ENCODE results near the gene DOCK6.

Gene DOCK6

DNA sequence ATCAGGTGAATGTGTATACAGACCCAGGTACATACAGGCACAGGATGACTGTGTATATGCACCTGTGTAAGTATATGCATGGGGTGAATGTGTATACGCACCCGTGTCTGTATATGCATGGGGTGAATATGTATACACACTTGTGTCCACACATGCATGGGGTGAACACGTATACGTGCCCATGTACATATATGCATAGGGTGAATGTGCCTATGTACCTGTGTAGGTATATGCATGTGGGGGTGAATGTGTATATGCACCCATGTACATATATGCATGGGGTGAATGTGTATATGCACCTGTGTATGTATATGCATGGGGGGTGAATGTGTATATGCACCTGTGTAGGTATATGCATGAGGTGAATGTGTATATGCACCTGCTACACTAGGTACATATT lies 29.8 kb downstream of the DOCK6 start:
- H3K4me3 ChIP-seq (ENCODE audit: low read length): no peak overlapping the region
- no peak for TF ChIP-seq ZNF274 (IDR thresholded peaks at IDR 0.05; ENCODE audit: low read depth, low read length)

DNA sequence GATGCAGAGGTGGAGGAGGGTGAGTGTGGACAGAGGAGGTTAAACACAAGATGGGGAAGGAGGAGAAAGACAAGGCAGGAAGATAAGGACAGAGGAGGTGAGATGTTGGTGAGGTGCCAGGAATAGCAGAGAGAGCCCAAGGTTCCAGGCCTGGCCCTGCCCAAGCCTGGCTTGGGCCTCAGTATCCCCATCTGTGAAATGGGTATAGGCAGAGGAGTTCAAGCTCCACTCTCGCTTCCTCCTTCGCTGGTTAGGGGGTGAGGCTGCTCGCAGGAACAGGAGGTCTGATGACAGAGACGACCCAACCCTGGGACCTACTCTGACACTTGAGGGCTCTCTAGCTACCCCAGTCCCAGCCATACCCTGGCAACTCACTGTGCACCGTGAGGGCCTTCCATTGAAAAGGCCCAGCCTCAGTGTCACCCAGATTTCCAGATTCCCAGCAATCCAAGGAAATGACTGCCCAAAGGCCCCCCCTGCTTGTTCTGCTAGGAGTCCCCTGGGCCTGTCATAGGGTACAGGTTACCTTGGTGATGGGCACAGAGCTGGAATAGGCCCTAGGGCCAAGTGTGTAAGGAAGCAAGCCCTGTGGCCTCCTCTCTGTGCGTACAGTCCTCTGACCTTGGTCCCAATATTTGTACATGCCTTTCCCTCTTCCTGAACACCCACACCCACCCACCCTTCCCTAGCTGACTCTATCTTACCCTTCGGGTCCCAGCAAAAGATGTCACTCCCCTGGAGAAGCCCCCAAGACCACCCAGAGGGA lies 31.5 kb downstream of the DOCK6 start:
- H3K4me3 ChIP-seq (ENCODE audit: low read length): no peak overlapping the region
- no peak for TF ChIP-seq ZNF274 (IDR thresholded peaks at IDR 0.05; ENCODE audit: low read depth, low read length)

DNA sequence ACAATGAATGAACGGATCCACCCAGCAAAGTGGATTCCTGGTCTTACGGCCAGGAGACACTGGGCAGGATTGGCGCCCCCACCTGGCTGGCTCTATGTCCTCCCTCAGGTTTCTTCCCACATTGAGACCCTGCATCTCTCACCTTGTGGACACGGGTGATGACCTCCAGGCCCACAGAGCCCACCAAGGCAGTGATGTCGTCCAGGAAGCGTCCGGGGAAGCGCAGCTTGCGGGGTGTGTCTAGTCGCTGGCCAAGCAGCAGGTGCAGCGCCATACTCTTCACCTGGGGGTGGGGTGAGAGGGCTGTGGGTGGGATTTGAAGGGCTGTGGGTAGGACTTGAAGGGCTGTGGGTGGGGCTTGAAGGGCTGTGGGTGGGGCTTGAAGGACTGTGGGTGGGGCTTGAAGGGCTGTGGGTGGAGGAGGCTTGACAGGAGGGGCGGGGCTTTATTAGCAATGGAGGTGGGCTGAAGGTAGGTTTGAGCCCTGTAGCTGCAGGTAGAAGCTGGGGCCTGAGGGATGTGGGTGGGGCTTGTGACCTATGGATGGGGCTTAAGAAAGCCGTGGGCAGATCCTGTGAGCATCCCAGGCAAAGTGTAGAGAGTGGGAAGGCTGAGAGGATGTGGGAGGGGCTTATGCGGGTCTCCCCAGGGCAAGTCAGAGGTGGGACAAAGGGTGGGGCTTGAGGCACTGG lies 35.0 kb downstream of the DOCK6 start:
- TF ChIP-seq ZNF274 (IDR thresholded peaks at IDR 0.05; ENCODE audit: low read depth, low read length): no peak
- H3K4me3 ChIP-seq (ENCODE audit: low read length): no peak overlapping the region

DNA sequence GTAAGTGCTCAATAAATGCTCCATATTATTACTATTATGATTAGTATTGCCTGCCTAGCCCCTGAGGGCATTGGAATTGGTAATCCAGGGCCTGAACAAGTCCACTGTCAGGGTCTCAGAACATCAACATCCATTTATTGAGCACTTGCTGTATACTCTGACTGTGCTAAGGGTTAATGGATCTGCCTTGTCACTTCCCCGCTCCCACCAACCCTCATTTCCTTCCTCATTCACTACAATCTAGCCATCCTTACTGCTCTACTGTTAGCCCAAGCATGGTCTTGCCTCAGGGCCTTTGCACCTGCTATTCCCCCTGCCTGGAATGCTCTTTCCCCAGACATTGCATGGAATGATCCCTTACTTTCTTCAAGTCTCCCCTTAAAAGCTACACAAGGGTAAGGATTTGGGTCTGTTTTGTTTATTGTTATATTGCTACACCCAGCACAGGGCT lies 35.6 kb downstream of the DOCK6 start:
- TF ChIP-seq ZNF274 (IDR thresholded peaks at IDR 0.05; ENCODE audit: low read depth, low read length): no peak
- H3K4me3 ChIP-seq (ENCODE audit: low read length): no peak overlapping the region

DNA sequence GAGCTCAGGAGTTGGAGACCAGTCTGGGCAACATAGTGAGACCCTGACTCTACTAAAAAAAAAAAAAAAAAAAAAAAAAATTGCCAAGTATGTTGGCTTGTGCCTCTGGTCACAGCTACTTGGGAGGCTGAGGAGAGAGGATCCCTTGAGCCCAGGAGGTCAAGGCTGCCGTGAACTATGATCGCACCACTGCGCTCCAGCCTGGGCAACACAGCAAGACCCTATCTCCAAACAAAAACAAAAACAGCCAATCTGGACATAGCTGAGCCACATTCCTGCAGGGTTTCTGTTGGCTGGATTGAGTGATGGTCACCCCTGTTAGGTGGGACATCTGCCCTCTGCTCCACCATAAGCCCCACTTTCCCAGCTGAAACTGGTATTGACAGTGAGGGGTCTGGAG lies 36.5 kb downstream of the DOCK6 start:
- TF ChIP-seq ZNF274 (IDR thresholded peaks at IDR 0.05; ENCODE audit: low read depth, low read length): no peak
- H3K4me3 ChIP-seq (ENCODE audit: low read length): no peak overlapping the region

DNA sequence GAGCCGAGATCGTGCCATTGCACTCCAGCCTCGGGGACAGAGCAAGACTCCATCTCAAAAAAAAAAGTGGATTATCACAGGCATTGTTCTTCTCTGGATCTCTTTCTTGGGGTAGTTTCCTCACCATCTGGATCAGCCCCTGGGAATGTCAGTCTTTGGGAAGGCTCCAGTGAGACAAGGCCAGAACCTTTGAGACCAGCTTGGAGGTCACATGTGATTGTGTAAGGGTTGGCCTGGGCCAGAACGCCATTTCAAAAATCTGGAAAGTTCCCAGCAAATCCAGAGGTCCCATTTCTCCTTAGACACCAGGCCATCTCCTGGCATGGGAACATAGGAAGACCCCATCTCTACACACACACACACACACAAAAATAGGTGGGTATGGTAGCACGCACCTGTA lies 37.2 kb downstream of the DOCK6 start:
- H3K4me3 ChIP-seq (ENCODE audit: low read length): no peak overlapping the region
- TF ChIP-seq ZNF274 (IDR thresholded peaks at IDR 0.05; ENCODE audit: low read depth, low read length): no peak

DNA sequence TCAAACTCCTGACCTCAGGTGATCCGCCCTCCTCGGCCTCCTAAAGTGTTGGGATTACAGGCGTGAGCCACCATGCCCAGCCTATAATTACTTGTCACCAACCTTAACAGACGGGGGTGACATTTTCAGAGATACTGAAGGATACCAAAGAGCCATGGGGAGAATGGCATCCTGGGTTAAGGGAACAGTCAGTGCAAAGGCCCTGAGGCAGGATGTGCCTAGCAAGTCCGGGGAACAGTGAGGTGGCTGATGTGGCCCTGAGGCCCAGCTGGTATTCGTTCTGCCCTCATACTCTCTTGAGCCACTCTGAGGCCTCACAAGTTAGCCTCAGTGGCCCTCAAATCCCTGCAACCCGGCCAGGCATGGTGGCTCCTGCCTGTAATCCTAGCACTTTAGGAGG lies 37.9 kb downstream of the DOCK6 start:
- TF ChIP-seq ZNF274 (IDR thresholded peaks at IDR 0.05; ENCODE audit: low read depth, low read length): no peak
- no peak overlapping the region for H3K4me3 ChIP-seq (ENCODE audit: low read length)

DNA sequence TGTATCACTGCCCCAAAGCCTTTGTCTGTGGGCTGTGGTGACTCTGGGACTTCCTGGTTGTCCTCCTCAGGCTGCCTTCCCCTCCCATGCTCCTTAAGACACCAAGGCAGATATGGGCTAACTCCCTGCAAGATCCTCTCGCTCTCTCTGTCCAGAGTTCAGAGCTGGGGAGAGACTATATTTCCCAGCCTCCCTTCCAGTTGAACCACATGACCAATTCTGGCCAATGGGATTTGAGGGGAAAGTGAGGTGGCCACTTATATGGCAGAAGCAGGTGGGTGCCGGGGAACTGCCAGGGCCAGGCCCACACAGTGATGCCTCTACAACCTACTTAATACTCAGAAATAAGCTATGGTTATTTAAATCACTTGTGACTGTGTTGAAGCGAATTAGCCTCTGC lies 39.1 kb downstream of the DOCK6 start:
- H3K4me3 ChIP-seq (ENCODE audit: low read length): no peak overlapping the region
- no peak for TF ChIP-seq ZNF274 (IDR thresholded peaks at IDR 0.05; ENCODE audit: low read depth, low read length)

DNA sequence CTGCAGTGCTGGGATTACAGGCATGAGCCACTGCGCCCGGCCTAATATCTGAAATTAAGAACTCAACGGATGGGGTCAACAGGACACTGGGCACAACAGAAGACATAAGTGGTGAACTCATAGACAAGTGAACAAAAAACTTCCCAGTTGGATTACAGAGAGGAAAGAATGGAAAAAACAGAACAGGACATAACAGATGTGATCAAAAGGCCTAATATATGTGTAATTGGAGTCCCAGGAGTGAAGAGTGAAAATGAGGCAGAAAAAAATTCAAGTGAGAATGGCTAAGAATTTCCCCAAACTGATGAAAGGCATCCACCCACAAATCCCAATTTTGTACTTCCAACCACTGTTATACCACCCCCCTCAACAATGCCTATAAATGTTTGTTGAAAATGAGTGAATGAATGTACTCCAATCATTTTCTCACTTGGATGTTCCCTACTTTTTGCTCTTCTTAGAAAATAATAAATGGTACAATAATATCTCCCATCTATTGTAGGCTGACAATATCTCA lies 41.2 kb downstream of the DOCK6 start:
- H3K4me3 ChIP-seq (ENCODE audit: low read length): no peak overlapping the region
- no peak for TF ChIP-seq ZNF274 (IDR thresholded peaks at IDR 0.05; ENCODE audit: low read depth, low read length)

DNA sequence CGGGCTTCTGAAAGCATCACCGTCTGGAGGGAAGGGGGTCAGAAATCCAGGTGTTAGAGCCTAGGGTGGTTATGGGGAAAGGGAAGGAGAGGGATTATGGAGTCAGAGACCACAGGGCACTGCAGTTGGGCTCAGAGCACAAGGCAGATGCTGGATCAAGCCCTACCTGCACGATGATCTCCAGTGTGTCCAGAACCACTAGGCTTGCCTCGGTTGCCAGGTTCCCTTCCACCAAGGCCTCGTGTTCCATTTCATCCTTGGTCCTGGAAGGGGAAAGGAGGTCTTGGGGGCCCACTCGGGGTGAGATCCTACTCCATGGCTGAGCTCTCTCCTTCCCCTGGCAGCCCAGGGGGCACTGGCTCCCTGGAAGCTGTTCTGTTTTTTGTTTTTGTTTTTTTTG lies 47.9 kb downstream of the DOCK6 start:
- no peak for TF ChIP-seq ZNF274 (IDR thresholded peaks at IDR 0.05; ENCODE audit: low read depth, low read length)
- H3K4me3 ChIP-seq (ENCODE audit: low read length): no peak overlapping the region

DNA sequence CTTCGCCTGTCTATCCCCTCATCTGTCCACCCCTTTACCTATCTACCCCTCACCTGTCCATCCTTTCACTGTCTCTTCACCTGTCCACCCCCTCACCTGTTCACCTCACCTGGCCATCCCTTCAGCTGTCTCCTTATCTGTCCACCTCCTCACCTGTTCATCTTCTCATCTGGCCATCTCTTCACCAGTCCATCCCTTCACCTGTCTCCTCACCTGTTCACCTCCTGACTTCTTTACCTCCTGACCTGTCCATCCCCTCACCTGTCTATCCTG lies 51.7 kb downstream of the DOCK6 start:
- no peak overlapping the region for H3K4me3 ChIP-seq (ENCODE audit: low read length)

DNA sequence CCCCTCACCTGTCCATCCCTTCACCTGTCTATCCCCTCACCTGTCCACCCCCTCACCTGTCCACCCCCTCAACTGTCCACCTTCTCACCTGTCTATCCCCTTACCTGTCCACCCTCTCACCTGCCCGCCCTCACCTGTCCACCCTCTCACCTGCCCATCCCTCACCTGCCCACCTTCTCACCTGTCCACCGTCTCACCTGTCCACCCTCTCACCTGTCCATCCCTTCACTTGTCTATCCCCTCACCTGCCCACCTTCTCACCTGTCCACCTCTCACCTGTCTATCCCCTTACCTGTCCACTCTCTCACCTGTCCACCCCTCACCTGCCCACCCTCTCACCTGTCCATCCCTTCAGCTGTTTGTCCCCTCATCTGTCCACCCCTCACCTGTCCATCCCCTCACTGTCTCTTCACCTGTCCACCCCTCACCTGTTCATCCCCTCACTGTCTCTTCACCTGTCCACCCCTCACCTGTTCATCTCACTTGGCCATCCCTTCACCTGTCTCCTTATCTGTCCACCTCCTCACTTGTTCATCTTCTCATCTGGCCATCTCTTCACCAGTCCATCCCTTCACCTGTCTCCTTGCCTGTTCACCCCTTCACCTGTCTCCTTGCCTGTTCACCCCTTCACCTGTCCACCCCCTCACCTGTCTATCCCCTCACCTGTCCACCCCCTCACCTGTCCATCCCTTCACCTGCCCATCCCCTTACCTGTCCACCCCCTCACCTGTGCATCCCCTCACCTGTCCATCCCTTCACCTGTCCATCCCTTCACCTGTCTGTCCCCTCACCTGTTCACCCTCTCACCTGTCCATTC lies 52.3 kb downstream of the DOCK6 start:
- H3K4me3 ChIP-seq (ENCODE audit: low read length): no peak overlapping the region
- no peak for TF ChIP-seq ZNF274 (IDR thresholded peaks at IDR 0.05; ENCODE audit: low read depth, low read length)

More for the DNA sequence above, 51.7 kb downstream of the DOCK6 start:
- TF ChIP-seq ZNF274 (IDR thresholded peaks at IDR 0.05; ENCODE audit: low read depth, low read length): no peak

DNA sequence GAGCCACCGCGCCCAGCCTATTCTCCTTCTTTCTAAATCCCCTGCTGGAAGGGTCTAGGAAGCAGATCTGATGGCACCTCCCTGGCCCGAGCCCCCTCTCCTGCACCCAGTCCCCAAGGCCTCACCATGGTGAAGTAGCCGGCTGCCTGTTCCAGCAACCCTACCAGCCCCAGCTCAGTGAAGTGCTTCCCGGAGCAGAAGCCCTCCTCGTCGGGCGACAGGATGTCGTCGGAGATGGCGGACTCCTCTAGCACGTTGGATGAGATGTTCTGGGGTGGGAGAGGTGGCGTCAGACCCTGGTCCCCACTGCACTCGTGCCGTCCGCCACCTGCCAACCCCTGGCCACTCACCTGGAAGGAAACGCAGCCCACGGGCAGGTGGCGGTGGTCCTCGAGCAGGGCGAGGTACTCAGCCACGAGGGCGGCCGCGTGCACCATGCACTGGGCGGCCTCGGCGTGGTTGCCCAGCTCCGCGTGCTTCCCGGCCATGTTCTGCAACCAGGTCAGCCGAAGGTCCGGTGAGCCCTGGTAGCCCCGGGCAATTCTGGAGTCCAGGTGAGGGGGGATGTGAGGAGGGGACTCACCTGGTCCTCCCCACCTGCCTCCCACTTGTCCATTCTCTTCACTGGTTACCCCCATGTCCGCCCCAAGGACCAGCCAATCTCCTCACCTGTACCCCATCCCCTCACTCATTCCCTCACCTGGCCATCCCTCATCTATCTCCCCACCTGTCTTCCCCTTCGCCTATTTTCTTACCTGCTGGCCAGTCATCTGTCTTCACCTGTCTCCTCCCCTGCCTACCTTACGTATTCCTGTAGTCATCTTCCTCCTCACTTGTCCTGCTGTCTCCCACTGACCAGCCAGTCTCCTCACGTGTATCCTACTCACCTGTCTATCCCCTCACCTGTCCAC lies 53.5 kb downstream of the DOCK6 start:
- TF ChIP-seq ZNF274 (IDR thresholded peaks at IDR 0.05; ENCODE audit: low read depth, low read length): no peak
- no peak overlapping the region for H3K4me3 ChIP-seq (ENCODE audit: low read length)

All from GM08714 (cell line).